HepG2 (cell line): ENCODE results near the gene CDKN3. TPM values are rescaled to one million over a fixed set of nuclear protein-coding genes. Genes with fewer than 3 reads are reported as not detected.

Source experiments
- ASH2L ChIP-seq: fragments of 300-600, 200-600 bp; sonication (generic); IDR thresholded peaks from 2 replicates; pipeline ENCODE4 v1.7.0; 2017; ENCODE audit warnings: low read depth, mild to moderate bottlenecking, moderate library complexity, mixed read lengths, low read length; ENCODE audit not compliant: insufficient read length
- CENPT ChIP-seq: sonication (generic); formaldehyde crosslinking; IDR thresholded peaks from 2 replicates; pipeline ENCODE4 v1.8.0; 2022; ENCODE audit warnings: low read depth, mild to moderate bottlenecking, moderate library complexity, missing genetic modification reagents
- ETV5 ChIP-seq: IDR thresholded peaks from 2 replicates; pipeline ENCODE4 v1.6.1; 2018; ENCODE audit warnings: missing biosample characterization, missing genetic modification reagents, inconsistent platforms, borderline replicate concordance
- FOXA3 ChIP-seq: IDR thresholded peaks from 2 replicates; pipeline ENCODE4 v1.6.1; 2016; ENCODE audit warnings: missing genetic modification reagents, missing compliant biosample characterization
- JUN ChIP-seq: sonication (generic); formaldehyde crosslinking; IDR thresholded peaks from 2 replicates; pipeline ENCODE4 v1.4.0; 2020; ENCODE audit warnings: mild to moderate bottlenecking, missing genetic modification reagents
- MEF2D ChIP-seq: sonication (generic); formaldehyde crosslinking; IDR thresholded peaks from 2 replicates; pipeline ENCODE4 v1.5.1; 2020; ENCODE audit warnings: mild to moderate bottlenecking, missing genetic modification reagents
- NAIF1 ChIP-seq: sonication (generic); formaldehyde crosslinking; IDR thresholded peaks from 2 replicates; pipeline ENCODE4 v1.5.0; 2020; ENCODE audit warnings: mild to moderate bottlenecking, missing genetic modification reagents, borderline replicate concordance
- ONECUT2 ChIP-seq: sonication (generic); formaldehyde crosslinking; IDR thresholded peaks from 2 replicates; pipeline ENCODE4 v1.4.0; 2020; ENCODE audit warnings: missing genetic modification reagents
- PLRG1 ChIP-seq: fragments of 450-650 bp; conservative IDR thresholded peaks from 2 replicates; pipeline ENCODE4 v1.6.1; 2016
- PRDM15 ChIP-seq: sonication (generic); formaldehyde crosslinking; IDR thresholded peaks from 2 replicates; pipeline ENCODE4 v1.4.0; 2020; ENCODE audit warnings: missing genetic modification reagents
- RELA ChIP-seq: sonication (generic); formaldehyde crosslinking; IDR thresholded peaks from 2 replicates; pipeline ENCODE4 v1.4.0; 2020; ENCODE audit warnings: missing genetic modification reagents
- SP5 ChIP-seq: IDR thresholded peaks from 2 replicates; pipeline ENCODE4 v1.6.1; 2016; ENCODE audit warnings: low read depth, borderline replicate concordance
- TARDBP ChIP-seq: sonication (generic); formaldehyde crosslinking; IDR thresholded peaks from 2 replicates; pipeline ENCODE4 v1.8.0; 2022; ENCODE audit warnings: mild to moderate bottlenecking, missing genetic modification reagents
- ZBTB39 ChIP-seq: sonication (generic); formaldehyde crosslinking; IDR thresholded peaks from 2 replicates; pipeline ENCODE4 v1.5.0; 2020; ENCODE audit warnings: missing genetic modification reagents
- ZBTB43 ChIP-seq: sonication (generic); formaldehyde crosslinking; conservative IDR thresholded peaks from 2 replicates; pipeline ENCODE4 v1.4.0; 2020; ENCODE audit warnings: missing genetic modification reagents
- ZFYVE20 ChIP-seq: sonication (generic); formaldehyde crosslinking; IDR thresholded peaks from 2 replicates; pipeline ENCODE4 v1.8.0; 2023; ENCODE audit warnings: low read depth, mild to moderate bottlenecking, moderate library complexity, missing genetic modification reagents, borderline replicate concordance
- ZNF292 ChIP-seq: sonication (generic); formaldehyde crosslinking; IDR thresholded peaks from 2 replicates; pipeline ENCODE4 v1.8.1; 2022; ENCODE audit warnings: mild to moderate bottlenecking, low read depth, missing genetic modification reagents, borderline replicate concordance
- ZNF556 ChIP-seq: sonication (generic); formaldehyde crosslinking; IDR thresholded peaks from 2 replicates; pipeline ENCODE4 v1.4.0; 2020; ENCODE audit warnings: mild to moderate bottlenecking, missing genetic modification reagents, borderline replicate concordance
- ZNF616 ChIP-seq: sonication (generic); formaldehyde crosslinking; IDR thresholded peaks from 2 replicates; pipeline ENCODE4 v1.5.0; 2020; ENCODE audit warnings: low read depth, mild to moderate bottlenecking, missing genetic modification reagents
- ZNF629 ChIP-seq: sonication (generic); formaldehyde crosslinking; conservative IDR thresholded peaks from 2 replicates; pipeline ENCODE4 v1.5.0; 2020; ENCODE audit warnings: missing genetic modification reagents
- ZNF674 ChIP-seq: sonication (generic); formaldehyde crosslinking; IDR thresholded peaks from 2 replicates; pipeline ENCODE4 v1.5.0; 2020; ENCODE audit warnings: low read depth, mild to moderate bottlenecking, missing genetic modification reagents
- ZNF747 ChIP-seq: sonication (generic); formaldehyde crosslinking; IDR thresholded peaks from 2 replicates; pipeline ENCODE4 v1.8.1; 2023; ENCODE audit warnings: missing genetic modification reagents, mild to moderate bottlenecking, borderline replicate concordance
- polyA plus RNA-seq, 8 experiments: library from polyadenylated mRNA; depleted of rRNA in 3 of 8; stranded (reverse) in 7 of 8; unstranded in 1 of 8; fragments of >200 nt; fragmentation: Illumina TruSeq in 4 of 8; extraction: Trizol in 4 of 8; gene quantifications; 2 replicates each; pipeline versions ENCODE4 v1.2.1 to v1.2.3, GENCODE V29; 2011 to 2016; ENCODE audit warnings: low read depth in 4 of 8, missing spikeins in 1 of 8, mixed read lengths in 1 of 8; ENCODE audit not compliant: insufficient read depth in 1 of 8
- total RNA-seq, 5 experiments: library from RNA; depleted of rRNA; stranded (reverse); fragments of >200 nt; fragmentation: Illumina TruSeq; extraction: Trizol; gene quantifications; 2 replicates each; pipeline ENCODE4 v1.2.3, GENCODE V29; 2016; ENCODE audit warnings: low read depth in 1 of 5

The CDKN3 gene
- total and polyA plus RNA-seq, 2 of the 13 experiments (the other 11 are each of a cell fraction or from before 2014, with no cell fraction given): 63.0 to 88.9 TPM

- TF ChIP-seq PRDM15 (CRISPR knock-in tag) (no peak), ETV5 (CRISPR knock-in tag) (peak; percentile 57; the same call in 1 of the 2 replicates), ZNF674 (CRISPR knock-in tag) (no peak), ONECUT2 (peak; percentile 86), JUN (CRISPR knock-in tag) (no peak), ZNF556 (CRISPR knock-in tag) (no peak; the same call in 1 of the 2 replicates), PLRG1 (no peak), ASH2L (peak; percentile 91), MEF2D (CRISPR knock-in tag) (peak; percentile 10), SP5 (CRISPR knock-in tag) (peak; percentile 0; the same call in 1 of the 2 replicates), ZNF629 (CRISPR knock-in tag) (no peak), RELA (CRISPR knock-in tag) (peak; percentile 30; the same call in 1 of the 2 replicates), CENPT (0 out of 2 replicates have a peak, but pooled peaks have one; percentile 70), ZNF292 (CRISPR knock-in tag) (peak; percentile 43; the same call in 1 of the 2 replicates), ZNF747 (no peak), ZNF616 (CRISPR knock-in tag) (0 out of 2 replicates have a peak, but pooled peaks have one; percentile 35), NAIF1 (CRISPR knock-in tag) (no peak; the same call in 1 of the 2 replicates), ZFYVE20 (CRISPR knock-in tag) (no peak), TARDBP (no peak), ZBTB39 (CRISPR knock-in tag) (no peak), FOXA3 (CRISPR knock-in tag) (peak; percentile 59), ZBTB43 (CRISPR knock-in tag) (0 out of 2 replicates have a peak, but pooled peaks have one; percentile 44)
Observed at GRCh38 chr14:54440873-54441868, 44.4 kb downstream of the CDKN3 start, which contains the start of gene CNIH1 (continued).
